H9 (cell line): ENCODE data around the gene DPM3. TPM values are rescaled to one million over a fixed set of nuclear protein-coding genes. Genes with fewer than 3 reads are reported as not detected.
"Not testable (repeated sequence)": the region's sequence is repeated elsewhere in the genome, so short reads cannot be mapped to it uniquely, and the experiment has no call there.

Source experiments
- DNase-seq: peaks from one replicate; pipeline ENCODE4 v3.0.0-alpha.2; 2017
- H2AFZ ChIP-seq: one replicate; pipeline ENCODE4 v1.6.1; 2013; ENCODE audit warnings: mild to moderate bottlenecking, low read length, control low read depth, moderate library complexity
- H2AK5ac ChIP-seq: 2 replicates; pipeline ENCODE4 v1.6.1; 2013; ENCODE audit warnings: low read length, control low read depth, mixed read lengths; ENCODE audit not compliant: insufficient read length
- H2BK120ac ChIP-seq: one replicate; pipeline ENCODE4 v1.6.1; 2013; ENCODE audit warnings: low read depth, mild to moderate bottlenecking, low read length, control low read depth, inconsistent platforms; ENCODE audit not compliant: poor library complexity, severe bottlenecking
- H2BK12ac ChIP-seq: 2 replicates; pipeline ENCODE4 v1.6.1; 2013; ENCODE audit warnings: low read length, control low read depth, mixed read lengths, low read depth; ENCODE audit not compliant: insufficient read length
- H2BK15ac ChIP-seq: 2 replicates; pipeline ENCODE4 v1.6.1; 2013; ENCODE audit warnings: low read depth, low read length, control low read depth
- H2BK20ac ChIP-seq: one replicate; pipeline ENCODE4 v1.6.1; 2013; ENCODE audit warnings: low read depth, mild to moderate bottlenecking, low read length, control low read depth, inconsistent platforms; ENCODE audit not compliant: poor library complexity, severe bottlenecking
- H2BK5ac ChIP-seq: 2 replicates; pipeline ENCODE4 v1.6.1; 2013; ENCODE audit warnings: low read length, control low read depth, mixed read lengths; ENCODE audit not compliant: insufficient read length
- H3K14ac ChIP-seq: 2 replicates; pipeline ENCODE4 v1.6.1; 2013; ENCODE audit warnings: low read length, control low read depth; ENCODE audit not compliant: insufficient read depth
- H3K18ac ChIP-seq: 2 replicates; pipeline ENCODE4 v1.6.1; 2013; ENCODE audit warnings: low read depth, mild to moderate bottlenecking, mixed read lengths, low read length, control low read depth; ENCODE audit not compliant: insufficient read length
- H3K23ac ChIP-seq: 2 replicates; pipeline ENCODE4 v1.6.1; 2013; ENCODE audit warnings: low read length, control low read depth, mixed read lengths, low read depth; ENCODE audit not compliant: insufficient read length
- H3K23me2 ChIP-seq: 2 replicates; pipeline ENCODE4 v1.6.1; 2013; ENCODE audit warnings: low read depth, mild to moderate bottlenecking, mixed read lengths, low read length, control low read depth; ENCODE audit not compliant: insufficient read length, poor library complexity, severe bottlenecking
- H3K27ac ChIP-seq: 2 replicates; pipeline ENCODE4 v1.5.1; 2013; ENCODE audit warnings: low read length, control low read depth, mixed read lengths, low read depth; ENCODE audit not compliant: insufficient read length
- H3K27me3 ChIP-seq: 2 replicates; pipeline ENCODE4 v1.6.1; 2013; ENCODE audit warnings: low read length, control low read depth, inconsistent platforms; ENCODE audit not compliant: insufficient read depth
- H3K4ac ChIP-seq: 2 replicates; pipeline ENCODE4 v1.6.1; 2013; ENCODE audit warnings: low read depth, mild to moderate bottlenecking, control low read depth, inconsistent platforms, low read length, moderate library complexity
- H3K4me1 ChIP-seq: 2 replicates; pipeline ENCODE4 v1.6.1; 2013; ENCODE audit warnings: low read length, control low read depth, inconsistent platforms; ENCODE audit not compliant: insufficient read depth
- H3K4me2 ChIP-seq: 2 replicates; pipeline ENCODE4 v1.6.1; 2013; ENCODE audit warnings: low read length, control low read depth, mixed read lengths; ENCODE audit not compliant: insufficient read length, insufficient read depth
- H3K56ac ChIP-seq: 2 replicates; pipeline ENCODE4 v1.6.1; 2013; ENCODE audit warnings: low read depth, mild to moderate bottlenecking, mixed read lengths, low read length, control low read depth; ENCODE audit not compliant: insufficient read length
- H3K79me1 ChIP-seq: 2 replicates; pipeline ENCODE4 v1.6.1; 2013; ENCODE audit warnings: low read depth, mild to moderate bottlenecking, moderate library complexity, low read length, control low read depth, inconsistent platforms; ENCODE audit not compliant: insufficient read depth, poor library complexity, severe bottlenecking
- H3K79me2 ChIP-seq: 2 replicates; pipeline ENCODE4 v1.6.1; 2013; ENCODE audit warnings: low read length, control low read depth, inconsistent platforms; ENCODE audit not compliant: insufficient read depth
- H3K9ac ChIP-seq: 2 replicates; pipeline ENCODE4 v1.6.1; 2013; ENCODE audit warnings: low read length, control low read depth, mixed read lengths; ENCODE audit not compliant: insufficient read length; ENCODE audit errors: extremely low read depth
- H3K9me3 ChIP-seq: one replicate; pipeline ENCODE4 v1.6.1; 2013; ENCODE audit warnings: low read depth, low read length, inconsistent platforms; ENCODE audit not compliant: control insufficient read depth
- H3T11ph ChIP-seq: one replicate; pipeline ENCODE4 v1.6.1; 2013; ENCODE audit warnings: mild to moderate bottlenecking, low read length, control low read depth, inconsistent platforms
- H4K20me1 ChIP-seq: one replicate; pipeline ENCODE4 v1.6.1; 2013; ENCODE audit not compliant: control insufficient read depth, insufficient read length, insufficient read depth
- H4K5ac ChIP-seq: 2 replicates; pipeline ENCODE4 v1.6.1; 2013; ENCODE audit warnings: low read depth, mild to moderate bottlenecking, mixed read lengths, low read length, control low read depth; ENCODE audit not compliant: insufficient read length
- H4K8ac ChIP-seq: replicated peaks from 2 replicates; pipeline ENCODE4 v1.6.1; 2013; ENCODE audit warnings: low read length, control low read depth, mixed read lengths, low read depth; ENCODE audit not compliant: insufficient read length
- H4K91ac ChIP-seq: 2 replicates; pipeline ENCODE4 v1.6.1; 2013; ENCODE audit warnings: low read depth, mild to moderate bottlenecking, moderate library complexity, mixed read lengths, low read length, control low read depth; ENCODE audit not compliant: insufficient read length
- H3K27ac Mint-ChIP-seq, 3 experiments: 2 replicates in 2 of 3; 3 replicates in 1 of 3; pipeline ENCODE4 v1.8.0; 2020 to 2021; ENCODE audit warnings: mixed read lengths in 3 of 3, mild to moderate bottlenecking in 1 of 3, moderate library complexity in 1 of 3
- H3K27me3 Mint-ChIP-seq: 2 replicates; pipeline ENCODE4 v1.8.0; 2021; ENCODE audit warnings: low read depth, mild to moderate bottlenecking, moderate library complexity, mixed read lengths
- H3K36me3 Mint-ChIP-seq, 3 experiments: 2 replicates in 2 of 3; 3 replicates in 1 of 3; pipeline ENCODE4 v1.8.0; 2020 to 2021; ENCODE audit warnings: low read depth in 3 of 3, mixed read lengths in 3 of 3; ENCODE audit not compliant: insufficient read depth in 1 of 3
- H3K4me1 Mint-ChIP-seq, 2 experiments: 2 replicates each; pipeline ENCODE4 v1.8.0; 2020; ENCODE audit warnings: mixed read lengths in 2 of 2
- H3K4me3 Mint-ChIP-seq, 2 experiments: 2 replicates in 1 of 2; 3 replicates in 1 of 2; pipeline ENCODE4 v1.8.0; 2020 to 2021; ENCODE audit warnings: mild to moderate bottlenecking in 2 of 2, mixed read lengths in 2 of 2, moderate library complexity in 1 of 2
- H3K9me3 Mint-ChIP-seq, 2 experiments: 2 replicates in 1 of 2; 3 replicates in 1 of 2; pipeline ENCODE4 v1.8.0; 2020; ENCODE audit warnings: mild to moderate bottlenecking in 2 of 2, mixed read lengths in 2 of 2, moderate library complexity in 1 of 2
- WGBS: extraction: QIAGEN DNeasy Blood & Tissue Kit; methylation state at CpG from one replicate; pipeline ENCODE4 v1.1.7; 2013; ENCODE audit warnings: missing lambda C conversion rate, low lambda C conversion rate, mixed read lengths; ENCODE audit not compliant: insufficient read length; ENCODE audit errors: extremely low coverage; 5-methylcytosine and 5-hydroxymethylcytosine counted together
- long read RNA-seq: library from polyadenylated mRNA; unstranded; transcript quantifications from one replicate; pipeline ENCODE4 v2.0.0, GENCODE V29; 2020
- total RNA-seq: library from RNA; stranded (reverse); gene quantifications from 2 replicates; pipeline ENCODE4 v1.2.1, GENCODE V29; 2021
- TF ChIP-seq, protein P1 (sequence below): fragments of 200-600 bp; sonication (generic); conservative IDR thresholded peaks from 3 replicates; pipeline ENCODE4 v1.8.0; 2021; ENCODE audit warnings: antibody characterized with exemption, mild to moderate bottlenecking

The DPM3 gene, protein sequence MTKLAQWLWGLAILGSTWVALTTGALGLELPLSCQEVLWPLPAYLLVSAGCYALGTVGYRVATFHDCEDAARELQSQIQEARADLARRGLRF
- total RNA-seq = 47.4 and 48.5 TPM in 2 replicates
- long read RNA-seq, partial matches to known transcripts = 0 of 7 reads
- long read RNA-seq, other reads (novel, unspliced or antisense) = 0 of 7 reads

DNA sequence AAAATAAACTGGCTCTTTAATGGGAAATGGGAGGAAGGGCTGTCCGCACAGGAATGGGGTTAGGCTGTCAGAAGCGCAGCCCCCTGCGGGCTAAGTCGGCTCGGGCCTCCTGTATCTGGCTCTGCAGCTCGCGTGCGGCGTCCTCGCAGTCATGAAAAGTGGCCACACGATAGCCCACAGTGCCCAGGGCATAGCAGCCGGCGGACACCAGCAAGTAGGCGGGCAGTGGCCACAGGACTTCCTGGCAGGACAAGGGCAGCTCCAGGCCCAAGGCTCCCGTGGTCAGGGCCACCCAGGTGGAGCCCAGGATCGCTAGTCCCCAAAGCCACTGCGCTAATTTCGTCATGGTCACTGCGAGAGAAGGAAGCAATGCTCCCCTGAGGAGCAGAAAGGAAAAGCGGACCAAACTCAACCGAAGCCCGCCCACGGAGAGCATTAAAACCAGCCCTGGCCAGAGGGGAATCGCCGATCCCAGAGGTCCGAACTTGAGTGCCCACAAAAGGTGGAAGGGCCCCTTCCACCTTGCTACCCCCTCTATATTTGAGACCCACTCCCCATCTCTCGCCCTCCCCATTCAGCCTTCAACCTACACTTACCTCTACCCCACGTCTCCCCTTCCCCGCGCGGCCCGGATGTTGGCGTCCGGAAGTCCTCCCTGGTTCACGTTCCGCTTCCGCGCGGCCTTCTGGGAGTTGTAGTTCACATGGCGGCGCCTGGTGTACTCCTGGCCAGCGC is at the start of gene DPM3:
DPM3 (minus strand) TSS at position 637 of the 735 bp plus-strand sequence; CDS start at position 346, 291 bp downstream.
- no peak within 1 kb of the TSS for H3K27ac ChIP-seq
- Mint-ChIP-seq H3K4me3 (peak within 1 kb of the TSS; percentile 96 to 100), H3K27ac (peak within 1 kb of the TSS; percentile 73 to 98 (median 94); a peak in 6 of 7 replicates), H3K36me3 (peaks cover 14 to 17% (median 15%) of the 10 kb centered on the region in 3 experiments; a peak in 6 of 7 replicates), H3K4me1 (peaks cover 16% of the 10 kb centered on the region in 2 experiments), H3K9me3 (no peaks in the 10 kb centered on the region), H3K27me3 (peaks cover 20% of the 10 kb centered on the region)
- no peak within 1 kb of the TSS for H2BK5ac ChIP-seq
- H4K5ac ChIP-seq = no peak within 1 kb of the TSS
- H2BK15ac ChIP-seq = no peak within 1 kb of the TSS
- H2BK12ac ChIP-seq = no peak within 1 kb of the TSS
- TF ChIP-seq, protein P1, sequence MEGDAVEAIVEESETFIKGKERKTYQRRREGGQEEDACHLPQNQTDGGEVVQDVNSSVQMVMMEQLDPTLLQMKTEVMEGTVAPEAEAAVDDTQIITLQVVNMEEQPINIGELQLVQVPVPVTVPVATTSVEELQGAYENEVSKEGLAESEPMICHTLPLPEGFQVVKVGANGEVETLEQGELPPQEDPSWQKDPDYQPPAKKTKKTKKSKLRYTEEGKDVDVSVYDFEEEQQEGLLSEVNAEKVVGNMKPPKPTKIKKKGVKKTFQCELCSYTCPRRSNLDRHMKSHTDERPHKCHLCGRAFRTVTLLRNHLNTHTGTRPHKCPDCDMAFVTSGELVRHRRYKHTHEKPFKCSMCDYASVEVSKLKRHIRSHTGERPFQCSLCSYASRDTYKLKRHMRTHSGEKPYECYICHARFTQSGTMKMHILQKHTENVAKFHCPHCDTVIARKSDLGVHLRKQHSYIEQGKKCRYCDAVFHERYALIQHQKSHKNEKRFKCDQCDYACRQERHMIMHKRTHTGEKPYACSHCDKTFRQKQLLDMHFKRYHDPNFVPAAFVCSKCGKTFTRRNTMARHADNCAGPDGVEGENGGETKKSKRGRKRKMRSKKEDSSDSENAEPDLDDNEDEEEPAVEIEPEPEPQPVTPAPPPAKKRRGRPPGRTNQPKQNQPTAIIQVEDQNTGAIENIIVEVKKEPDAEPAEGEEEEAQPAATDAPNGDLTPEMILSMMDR = no peak
- no peaks in the 10 kb centered on the region for H4K20me1 ChIP-seq
- H3K23me2 ChIP-seq = peaks cover 19% of the 10 kb centered on the region
- no peaks in the 10 kb centered on the region for H3K27me3 ChIP-seq
- H3K23ac ChIP-seq = no peak within 1 kb of the TSS
- 0 out of 2 replicates have a peak, but pooled peaks cover 3% of the 10 kb centered on the region for H3K79me2 ChIP-seq
- H2AFZ ChIP-seq = peak within 1 kb of the TSS; percentile 95
- H3K4me2 ChIP-seq = peak within 1 kb of the TSS; percentile 90
- no peaks in the 10 kb centered on the region for H3K9me3 ChIP-seq
- H2AK5ac ChIP-seq = no peak within 1 kb of the TSS
- H3K79me1 ChIP-seq = no peaks in the 10 kb centered on the region
- no peak within 1 kb of the TSS for H3K4ac ChIP-seq
- peak within 1 kb of the TSS; percentile 68 for H3K9ac ChIP-seq
- DNase-seq = peak; percentile 82
- H2BK120ac ChIP-seq = no peak within 1 kb of the TSS
- H3T11ph ChIP-seq = no peak within 1 kb of the TSS
- no peak within 1 kb of the TSS; the same call in 1 of the 2 replicates for H3K14ac ChIP-seq
- H3K56ac ChIP-seq = no peak within 1 kb of the TSS
- H3K18ac ChIP-seq = no peak within 1 kb of the TSS
- H4K8ac ChIP-seq = no peak within 1 kb of the TSS
- no peak within 1 kb of the TSS for H4K91ac ChIP-seq
- no peak within 1 kb of the TSS for H2BK20ac ChIP-seq
- no CpG with 5 or more reads among the region's 42 CpGs for WGBS
- no peaks in the 10 kb centered on the region for H3K4me1 ChIP-seq

DNA sequence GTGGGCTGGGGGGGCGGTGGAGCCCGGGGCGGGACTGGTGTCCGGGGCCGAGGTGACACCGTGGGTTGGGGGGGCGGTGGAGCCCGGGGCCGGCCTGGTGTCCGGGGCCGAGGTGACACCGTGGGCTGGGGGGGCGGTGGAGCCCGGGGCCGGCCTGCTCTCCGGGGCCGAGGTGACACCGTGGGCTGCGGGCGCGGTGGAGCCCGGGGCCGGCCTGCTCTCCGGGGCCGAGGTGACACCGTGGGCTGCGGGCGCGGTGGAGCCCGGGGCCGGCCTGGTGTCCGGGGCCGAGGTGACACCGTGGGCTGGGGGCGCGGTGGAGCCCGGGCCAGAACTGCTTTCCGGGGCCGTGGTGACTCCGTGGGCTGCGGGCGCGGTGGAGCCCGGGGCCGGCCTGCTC is 49.6 kb upstream of the DPM3 start:
- H3K4me3 Mint-ChIP-seq, H3K79me1 ChIP-seq, H3T11ph ChIP-seq, H3K56ac ChIP-seq, H4K91ac ChIP-seq, H3K4me2 ChIP-seq, DNase-seq, H3K27me3 ChIP-seq, H2BK20ac ChIP-seq, H3K36me3 Mint-ChIP-seq, H2BK15ac ChIP-seq, H3K27ac ChIP-seq, H3K23ac ChIP-seq, H2BK5ac ChIP-seq, H2AFZ ChIP-seq, H2AK5ac ChIP-seq, H3K9me3 ChIP-seq, H2BK120ac ChIP-seq, H2BK12ac ChIP-seq, H4K5ac ChIP-seq, H4K20me1 ChIP-seq, H3K79me2 ChIP-seq, H3K27ac Mint-ChIP-seq, H3K14ac ChIP-seq, H4K8ac ChIP-seq, H3K27me3 Mint-ChIP-seq, H3K4ac ChIP-seq, H3K9me3 Mint-ChIP-seq, H3K9ac ChIP-seq, H3K18ac ChIP-seq, H3K4me1 ChIP-seq: not testable (repeated sequence)
- H3K4me1 Mint-ChIP-seq = peaks cover 33 to 49% of the 10 kb centered on the region in 2 experiments
- WGBS = no CpG with 5 or more reads among the region's 45 CpGs
- peaks cover 13% of the 10 kb centered on the region for H3K23me2 ChIP-seq
